Measurements from ENCODE around the gene GIMAP6.

GRCh38 chr7:150675714-150676113 is 43.5 kb upstream of the GIMAP6 start:
- TF ChIP-seq CTCF (IDR thresholded peaks at IDR 0.05), result no peak
- no peak for TF ChIP-seq POLR2A (IDR thresholded peaks at IDR 0.05)
